Ecto neural progenitor cell (in vitro differentiated cells): ENCODE measurements around the gene KRTAP4-3.
"Not testable (repeated sequence)": the region's sequence is repeated elsewhere in the genome, so short reads cannot be mapped to it uniquely, and the experiment has no call there.

Experiments used
- DNase-seq: peaks from one replicate; pipeline ENCODE4 v3.0.0-alpha.2; 2018; ENCODE audit warnings: low spot score

KRTAP4-3 gene

DNA sequence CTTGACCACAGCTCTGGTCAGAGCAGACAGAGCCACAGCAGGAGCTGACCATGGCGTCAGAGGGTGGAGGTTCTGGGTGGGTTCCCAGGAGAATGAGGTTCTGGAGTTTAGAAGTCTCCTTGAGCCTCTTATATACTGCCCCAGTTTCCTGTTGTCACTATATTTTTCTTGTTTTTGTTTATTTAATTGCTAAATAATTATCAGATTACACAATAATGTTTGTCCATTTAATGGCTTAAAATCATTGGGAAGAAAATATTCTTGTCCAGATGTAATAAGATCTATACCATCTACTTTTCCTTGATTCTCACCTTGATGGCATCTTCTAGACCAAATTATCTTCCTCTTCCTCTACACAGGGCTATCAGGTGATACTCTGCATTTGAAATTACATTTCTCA lies at the start of gene KRTAP4-3:
KRTAP4-3 (minus strand) TSS at position 101 of the 400 bp plus-strand sequence; CDS start at position 52, 49 bp downstream.
- no peak for DNase-seq

GRCh38 chr17:41215681-41216080 lies 47.7 kb upstream of the KRTAP4-3 start:
- DNase-seq = no peak

GRCh38 chr17:41212524-41213169 lies 44.6 kb upstream of the KRTAP4-3 start:
- DNase-seq = no peak

DNA sequence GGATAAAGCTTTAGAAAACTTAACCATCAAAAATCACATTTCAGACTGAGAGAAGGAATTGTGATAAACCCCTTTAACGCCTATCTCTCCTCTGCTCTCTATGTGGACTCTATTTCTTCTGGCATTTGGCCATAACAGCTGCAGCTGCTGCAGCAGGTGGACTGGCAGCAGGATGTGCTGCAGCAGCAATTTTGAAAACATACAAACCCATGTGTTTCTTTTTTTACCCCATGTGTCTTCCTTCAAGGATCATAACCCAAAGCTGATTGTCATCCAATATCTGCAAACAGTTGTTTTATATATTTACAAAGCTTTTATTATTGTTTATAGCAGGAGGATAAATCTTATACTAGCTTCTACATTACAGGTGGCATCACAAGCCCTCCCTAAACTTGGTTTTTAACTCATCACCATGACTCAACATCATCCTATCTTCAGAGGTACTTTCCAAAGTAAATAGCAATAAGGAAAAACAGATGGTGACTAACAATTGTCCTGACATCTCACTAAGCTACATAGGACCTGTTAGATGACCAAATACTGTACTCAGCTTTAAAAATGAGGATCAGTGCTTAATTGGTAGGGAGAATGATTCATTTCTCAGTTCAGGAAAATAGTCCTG lies 43.9 kb upstream of the KRTAP4-3 start:
- DNase-seq = no peak

- no peak for DNase-seq
These were observed 31.5 kb upstream of the KRTAP4-3 start for GRCh38 chr17:41199421-41200078.

DNA sequence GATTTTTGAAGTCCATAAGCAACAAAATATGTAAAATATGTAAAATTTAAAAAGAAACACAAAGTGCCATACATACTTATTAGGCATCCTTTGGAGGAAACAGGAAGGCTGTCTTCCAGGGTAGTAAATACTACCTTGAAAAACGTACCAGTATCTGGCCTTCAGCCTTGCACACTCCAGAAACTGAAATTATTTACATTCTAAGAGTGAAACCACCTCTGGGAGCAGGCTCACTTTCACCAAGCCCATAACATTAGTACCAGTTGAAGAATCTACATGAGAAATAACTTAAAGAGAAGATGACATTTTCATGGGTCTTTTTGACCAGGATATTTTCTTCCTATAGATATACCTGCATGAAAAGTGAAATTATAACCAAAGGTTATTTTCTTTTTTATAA lies 28.0 kb upstream of the KRTAP4-3 start:
- DNase-seq = no peak

DNA sequence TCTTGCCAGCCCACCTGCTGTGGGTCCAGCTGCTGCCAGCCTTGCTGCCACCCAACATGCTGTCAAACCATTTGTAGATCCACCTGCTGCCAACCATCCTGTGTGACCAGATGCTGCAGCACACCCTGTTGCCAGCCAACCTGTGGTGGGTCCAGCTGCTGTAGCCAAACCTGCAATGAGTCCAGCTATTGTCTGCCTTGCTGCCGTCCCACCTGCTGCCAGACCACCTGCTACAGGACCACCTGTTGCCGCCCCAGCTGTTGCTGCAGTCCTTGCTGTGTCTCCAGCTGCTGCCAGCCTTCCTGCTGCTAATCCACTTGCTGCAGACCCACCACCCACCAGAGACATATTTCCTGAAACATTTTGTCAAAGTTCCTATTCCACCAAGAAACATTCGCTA lies 22.3 kb upstream of the KRTAP4-3 start:
- no peak for DNase-seq

- not testable (repeated sequence) for DNase-seq
These were observed 21.9 kb upstream of the KRTAP4-3 start, which contains the start of gene KRTAP9-1 for GRCh38 chr17:41189837-41190318. TSS of gene KRTAP9-1 (plus strand) at chr17:41189887. CDS start at chr17:41189887, 0 bp downstream.

DNA sequence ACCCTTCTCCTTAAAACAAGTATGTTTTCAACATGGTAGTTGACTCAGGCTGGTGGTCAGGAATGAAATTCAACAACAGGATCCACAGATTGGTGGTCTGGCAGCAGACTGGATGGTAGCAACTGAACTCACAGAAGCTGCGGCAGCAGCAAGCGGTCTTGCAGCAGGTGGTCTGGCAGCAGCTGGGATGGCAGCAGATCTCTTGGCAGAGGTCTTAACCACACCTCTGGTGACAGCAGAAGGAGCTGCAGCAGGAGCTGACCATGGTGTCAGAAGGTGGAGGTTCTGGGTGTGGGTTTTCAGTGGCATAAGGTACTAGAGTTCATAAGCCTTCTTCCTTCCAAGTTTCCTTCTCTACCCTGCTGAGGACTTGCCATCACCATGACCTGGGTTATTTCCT lies 18.9 kb upstream of the KRTAP4-3 start:
- no peak for DNase-seq

DNA sequence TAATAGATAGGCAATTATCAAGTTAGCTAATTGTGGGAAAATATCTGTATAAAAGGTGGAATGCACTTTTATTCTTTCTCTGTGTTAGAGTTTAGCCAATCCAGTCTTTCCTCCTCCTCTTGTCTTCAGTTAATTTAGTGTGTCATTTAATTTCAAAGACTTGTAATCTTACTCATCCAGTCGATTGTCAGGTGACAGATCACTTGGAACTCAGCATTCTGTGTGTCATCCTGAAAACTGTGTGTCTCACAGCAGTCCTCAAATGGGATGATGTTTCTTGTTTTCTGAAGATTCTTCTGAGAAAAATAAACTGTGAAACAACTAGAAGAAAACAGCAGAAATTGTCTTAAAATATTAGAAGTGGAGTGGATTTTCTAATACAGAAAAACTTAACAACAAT lies 17.0 kb upstream of the KRTAP4-3 start:
- DNase-seq = no peak

- no peak for DNase-seq
These were observed 16.5 kb upstream of the KRTAP4-3 start, which contains the start of gene KRTAP4-1 for GRCh38 chr17:41184480-41184961. TSS of gene KRTAP4-1 (minus strand) at chr17:41184911. CDS start at chr17:41184854, 57 bp downstream.

- no peak for DNase-seq
These were observed 11.0 kb upstream of the KRTAP4-3 start for GRCh38 chr17:41178843-41179616.

GRCh38 chr17:41178341-41178740 lies 10.3 kb upstream of the KRTAP4-3 start:
- no peak for DNase-seq

DNA sequence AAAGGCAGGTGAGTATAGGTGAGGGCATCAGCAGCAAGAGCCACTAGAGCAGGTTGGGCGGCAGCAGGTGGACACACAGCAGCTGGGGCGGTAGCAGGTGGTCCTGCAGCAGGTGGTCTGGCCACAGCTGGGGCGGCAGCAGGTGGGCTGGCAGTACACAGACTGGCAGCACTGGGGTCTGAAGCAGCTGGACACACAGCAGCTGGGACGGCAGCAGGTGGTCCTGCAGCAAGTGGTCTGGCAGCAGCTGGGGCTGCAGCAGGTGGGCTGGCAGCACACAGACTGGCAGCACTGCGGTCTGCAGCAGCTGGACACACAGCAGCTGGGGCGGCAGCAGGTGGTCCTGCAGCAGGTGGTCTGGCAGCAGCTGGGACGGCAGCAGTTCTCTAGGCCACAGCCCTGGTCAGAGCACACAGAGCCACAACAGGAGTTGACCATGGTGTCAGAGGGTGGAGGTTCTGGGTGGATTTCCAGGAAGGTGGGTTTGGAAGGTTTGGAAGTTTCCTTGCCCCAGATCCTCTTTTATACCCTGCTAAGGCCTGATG lies 9.8 kb upstream of the KRTAP4-3 start, which contains the start of gene KRTAP4-2:
KRTAP4-2 (minus strand) TSS at position 495 of the 545 bp plus-strand sequence; CDS start at position 438, 57 bp downstream.
- no peak for DNase-seq

- DNase-seq = no peak
These were observed 8.8 kb upstream of the KRTAP4-3 start for GRCh38 chr17:41176744-41177387.

- no peak for DNase-seq
These were observed 3.9 kb upstream of the KRTAP4-3 start for GRCh38 chr17:41171886-41172285.

DNA sequence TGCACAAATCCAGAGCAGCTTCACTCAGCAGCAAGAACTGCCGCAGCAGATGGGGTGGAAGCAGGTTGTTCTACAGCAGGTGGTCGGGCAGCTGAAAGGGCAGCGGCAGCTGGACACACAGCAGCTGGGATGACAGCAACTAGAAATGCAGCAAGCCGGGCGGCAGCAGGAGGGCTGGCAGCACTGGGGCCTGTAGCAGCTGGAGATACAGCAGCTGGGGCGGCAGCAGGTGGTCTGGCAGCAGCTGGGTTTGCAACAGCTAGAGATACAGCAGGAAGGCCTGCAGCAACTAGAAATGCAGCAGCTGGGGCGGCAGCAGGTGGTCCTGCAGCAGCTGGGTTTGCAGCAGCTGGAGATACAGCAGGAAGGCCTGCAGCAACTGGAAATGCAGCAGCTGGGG lies 460 bp downstream of the KRTAP4-3 start:
- no peak for DNase-seq

- DNase-seq = no peak
These were observed 4.2 kb downstream of the KRTAP4-3 start for GRCh38 chr17:41163828-41164227.

GRCh38 chr17:41160648-41161047 lies 7.4 kb downstream of the KRTAP4-3 start, which contains the start of gene KRTAP4-4:
TSS of gene KRTAP4-4 (minus strand) at chr17:41160748. CDS start at chr17:41160691, 57 bp downstream.
- no peak for DNase-seq

- not testable (repeated sequence) for DNase-seq
These were observed 7.8 kb downstream of the KRTAP4-3 start for GRCh38 chr17:41160190-41160589.

- DNase-seq = no peak
These were observed 14.2 kb downstream of the KRTAP4-3 start for GRCh38 chr17:41153856-41154255.
